Activated B cell treated with CpG ODN at 0.5 μM for 24 hours (primary cell): Measurements from ENCODE around the gene ASNSD1. TPM values are rescaled to one million over a fixed set of nuclear protein-coding genes. Genes with fewer than 3 reads are reported as not detected.

Experiments
- ATAC-seq: fragments of 200-7000 bp; cut with Tn5 transposase; one replicate; pipeline ENCODE4 v1.10.0; 2021; ENCODE audit warnings: low read depth, mild to moderate bottlenecking, moderate library complexity
- CTCF ChIA-PET: fragments of 350-600 bp; sonication (Branson Sonifier 250); formaldehyde crosslinking; loops from one replicate; lab custom pipeline; 2021; ENCODE audit warnings: antibody characterized with exemption; lab: Charles Lee
- POLR2A ChIA-PET: fragments of 350-600 bp; sonication (Branson Sonifier 250); formaldehyde crosslinking; loops from one replicate; lab custom pipeline; 2021; ENCODE audit warnings: antibody characterized with exemption; lab: Charles Lee
- DNase-seq: peaks from one replicate; pipeline ENCODE4 v3.0.0; 2022
- H3K27ac Mint-ChIP-seq: one replicate; pipeline ENCODE4 v1.8.0; 2020; ENCODE audit warnings: mixed read lengths
- H3K27me3 Mint-ChIP-seq: one replicate; pipeline ENCODE4 v1.8.0; 2021; ENCODE audit warnings: mixed read lengths
- H3K36me3 Mint-ChIP-seq: one replicate; pipeline ENCODE4 v1.8.0; 2021; ENCODE audit warnings: low read depth, mixed read lengths
- H3K4me1 Mint-ChIP-seq: one replicate; pipeline ENCODE4 v1.8.0; 2021; ENCODE audit warnings: mixed read lengths
- H3K4me3 Mint-ChIP-seq: one replicate; pipeline ENCODE4 v1.8.0; 2020; ENCODE audit warnings: mild to moderate bottlenecking, mixed read lengths
- H3K9me3 Mint-ChIP-seq: one replicate; pipeline ENCODE4 v1.8.0; 2020; ENCODE audit warnings: mixed read lengths
- CTCF ChIP-seq: fragments of 200-600 bp; IDR thresholded peaks from one replicate; pipeline ENCODE4 v1.8.0; 2022; ENCODE audit warnings: antibody characterized with exemption, mild to moderate bottlenecking
- intact Hi-C: fragments of 100-400 bp; cut with micrococcal nuclease; formaldehyde crosslinking; loops from one replicate; pipeline ENCODE4 v1.15.1; 2024
- total RNA-seq: library from RNA; stranded (reverse); gene quantifications from 2 replicates; pipeline ENCODE4 v1.2.3, GENCODE V29; 2022

Gene ASNSD1
- total RNA-seq, 1 donor from 2014 or later, result 27.5 TPM

GRCh38 chr2:189638301-189639006 is 22.8 kb upstream of the ASNSD1 start:
- H3K4me1 Mint-ChIP-seq, result no peaks in the 10 kb centered on the region
- H3K27me3 Mint-ChIP-seq, result no peaks in the 10 kb centered on the region
- ChIA-PET POLR2A (no interaction called here), CTCF (no interaction called here)
- ATAC-seq (no peak), DNase-seq (no peak)
- no peaks in the 10 kb centered on the region for H3K36me3 Mint-ChIP-seq
- no peaks in the 10 kb centered on the region for H3K9me3 Mint-ChIP-seq
- H3K27ac Mint-ChIP-seq, result no peak overlapping the region
- TF ChIP-seq CTCF, result no peak
- intact Hi-C loops, result no loop called here
- no peak overlapping the region for H3K4me3 Mint-ChIP-seq

- Mint-ChIP-seq H3K27ac (no peak overlapping the region), H3K36me3 (no peaks in the 10 kb centered on the region), H3K9me3 (no peaks in the 10 kb centered on the region), H3K27me3 (no peaks in the 10 kb centered on the region), H3K4me1 (no peaks in the 10 kb centered on the region), H3K4me3 (no peak overlapping the region)
- POLR2A ChIA-PET, result no interaction called here
- CTCF ChIA-PET, result no interaction called here
- no peak for TF ChIP-seq CTCF
- DNase-seq, result no peak
- no peak for ATAC-seq
- intact Hi-C loops, result no loop called here
Measured at GRCh38 chr2:189639007-189639609, 22.2 kb upstream of the ASNSD1 start.

GRCh38 chr2:189641002-189641401 is 20.3 kb upstream of the ASNSD1 start:
- Mint-ChIP-seq H3K4me3 (no peak overlapping the region), H3K9me3 (no peaks in the 10 kb centered on the region), H3K27me3 (no peaks in the 10 kb centered on the region), H3K4me1 (no peaks in the 10 kb centered on the region), H3K36me3 (no peaks in the 10 kb centered on the region), H3K27ac (no peak overlapping the region)
- ChIA-PET CTCF (no interaction called here), POLR2A (interaction anchor here (0.6 kb wide), 1 partner anchor 763 kb away, joined by 6 read pairs; no protein-coding TSS in a partner anchor)
- TF ChIP-seq CTCF, result no peak
- ATAC-seq, result no peak
- intact Hi-C loops, result no loop called here
- no peak for DNase-seq

GRCh38 chr2:189641590-189641989 is 19.7 kb upstream of the ASNSD1 start:
- H3K27ac Mint-ChIP-seq, result no peak overlapping the region
- no peak overlapping the region for H3K4me3 Mint-ChIP-seq
- TF ChIP-seq CTCF, result no peak
- no peak for ATAC-seq
- ChIA-PET CTCF (no interaction called here), POLR2A (no interaction called here)
- no peak for DNase-seq
- no peaks in the 10 kb centered on the region for H3K36me3 Mint-ChIP-seq
- H3K9me3 Mint-ChIP-seq, result no peaks in the 10 kb centered on the region
- intact Hi-C loops, result no loop called here
- no peaks in the 10 kb centered on the region for H3K27me3 Mint-ChIP-seq
- no peaks in the 10 kb centered on the region for H3K4me1 Mint-ChIP-seq

- no peak for TF ChIP-seq CTCF
- DNase-seq (no peak), ATAC-seq (no peak)
- CTCF ChIA-PET, result no interaction called here
- Mint-ChIP-seq H3K4me1 (no peaks in the 10 kb centered on the region), H3K4me3 (no peak overlapping the region), H3K36me3 (no peaks in the 10 kb centered on the region), H3K9me3 (no peaks in the 10 kb centered on the region), H3K27ac (no peak overlapping the region), H3K27me3 (no peaks in the 10 kb centered on the region)
- intact Hi-C loops, result no loop called here
- POLR2A ChIA-PET, result no interaction called here
Measured at GRCh38 chr2:189646521-189646920, 14.7 kb upstream of the ASNSD1 start.
